Stimulated activated CD8-positive, alpha-beta memory T cell treated with anti-CD3 and anti-CD28 coated beads, Interleukin-7, amount 100 ng/mL, for 1 hour (primary cell): ENCODE results near the gene AQP12B.
"Not testable (repeated sequence)": the region's sequence is repeated elsewhere in the genome, so short reads cannot be mapped to it uniquely, and the experiment has no call there.

Source experiments
- DNase-seq, 2 donors: peaks; one replicate each; pipeline ENCODE4 v3.0.0-alpha.2; 2020; ENCODE audit warnings: low read depth in 2 of 2

AQP12B gene

GRCh38 chr2:240701091-240701735 lies 18.5 kb upstream of the AQP12B start:
- DNase-seq, result no peak

GRCh38 chr2:240700616-240701015 lies 17.9 kb upstream of the AQP12B start:
- not testable (repeated sequence) for DNase-seq

- not testable (repeated sequence) for DNase-seq
Observed at GRCh38 chr2:240699835-240700234, 17.1 kb upstream of the AQP12B start.

- DNase-seq, result not testable (repeated sequence)
Observed at GRCh38 chr2:240698852-240699561, 16.3 kb upstream of the AQP12B start.

GRCh38 chr2:240696469-240696868 lies 13.8 kb upstream of the AQP12B start:
- DNase-seq, result not testable (repeated sequence)

DNA sequence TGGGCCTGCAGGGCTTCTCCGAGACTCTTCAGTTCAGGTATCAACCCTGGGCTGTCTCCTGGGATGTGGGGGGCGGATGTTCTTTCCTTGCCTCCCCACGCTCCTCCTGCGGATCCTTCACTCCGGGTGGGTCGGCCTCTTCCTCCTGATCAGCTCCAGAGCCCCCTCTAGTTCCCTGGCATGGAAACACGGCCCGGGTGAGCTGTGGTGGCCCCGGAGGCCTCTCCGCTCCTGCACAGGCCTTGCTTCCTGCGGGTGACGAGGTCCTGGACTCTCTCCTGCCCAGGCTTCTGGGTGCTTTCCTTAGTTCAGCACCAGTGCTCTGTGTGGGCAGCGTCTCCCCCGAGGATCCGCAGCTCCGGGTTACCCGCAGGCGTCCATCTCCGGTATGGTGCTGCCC lies 12.9 kb upstream of the AQP12B start:
- not testable (repeated sequence) for DNase-seq

DNA sequence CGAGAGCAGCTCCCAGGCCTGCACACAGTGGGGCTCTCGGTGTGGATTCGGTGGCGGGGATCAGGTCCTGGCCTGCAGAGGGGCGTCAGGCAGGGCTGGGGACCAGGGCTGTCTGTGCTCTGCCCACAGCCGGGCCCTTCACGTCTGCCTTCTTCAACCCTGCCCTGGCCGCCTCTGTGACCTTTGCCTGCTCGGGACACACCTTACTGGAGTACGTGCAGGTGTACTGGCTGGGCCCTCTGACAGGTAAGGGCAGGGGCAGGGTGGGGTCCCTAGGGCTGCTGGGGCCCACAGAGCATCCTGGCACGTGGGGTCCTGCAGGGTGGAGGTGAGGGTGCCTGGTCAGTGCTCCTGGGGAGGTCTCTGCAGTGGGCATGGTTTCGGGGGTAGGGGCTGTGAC lies 11.6 kb upstream of the AQP12B start:
- not testable (repeated sequence) for DNase-seq

GRCh38 chr2:240692583-240693561 lies 10.2 kb upstream of the AQP12B start:
- not testable (repeated sequence) for DNase-seq

DNA sequence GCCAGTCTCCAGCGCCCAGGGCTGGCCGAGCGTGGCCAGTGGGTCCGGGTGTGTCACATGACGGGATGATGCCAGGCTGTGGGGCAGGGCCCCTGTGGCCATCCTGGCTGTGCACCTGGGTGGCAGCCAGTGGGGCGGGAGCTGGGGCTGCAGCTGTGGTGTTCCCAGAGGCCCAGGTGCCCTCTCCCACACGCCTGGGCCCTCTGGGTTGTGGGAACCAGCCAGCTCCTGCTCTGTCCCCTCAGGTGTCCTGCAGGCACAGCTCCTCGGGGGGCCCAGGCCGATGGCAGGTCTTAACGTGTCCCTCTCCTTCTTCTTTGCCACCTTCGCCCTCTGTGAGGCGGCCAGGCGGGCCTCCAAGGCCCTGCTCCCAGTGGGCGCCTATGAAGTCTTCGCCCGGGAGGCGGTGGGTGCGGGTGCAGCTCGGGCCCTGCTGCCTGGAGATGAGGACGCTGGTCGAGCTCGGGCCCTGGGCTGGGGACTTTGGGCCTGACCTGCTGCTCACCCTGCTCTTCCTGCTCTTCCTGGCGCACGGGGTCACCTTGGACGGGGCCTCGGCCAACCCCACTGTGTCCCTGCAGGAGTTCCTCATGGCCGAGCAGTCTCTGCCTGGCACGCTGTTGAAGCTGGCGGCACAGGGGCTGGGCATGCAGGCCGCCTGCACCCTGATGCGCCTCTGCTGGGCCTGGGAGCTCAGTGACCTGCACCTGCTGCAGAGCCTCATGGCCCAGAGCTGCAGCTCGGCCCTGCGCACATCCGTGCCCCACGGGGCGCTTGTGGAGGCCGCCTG lies 9.1 kb upstream of the AQP12B start, which contains the start of gene AQP12A:
Gene AQP12A (plus strand): TSS at position 236 of the 790 bp plus-strand sequence. CDS start 48 bp downstream, at position 284.
- not testable (repeated sequence) for DNase-seq

GRCh38 chr2:240691075-240691427 lies 8.4 kb upstream of the AQP12B start:
- DNase-seq, result not testable (repeated sequence)

GRCh38 chr2:240690421-240691074 lies 7.9 kb upstream of the AQP12B start:
- not testable (repeated sequence) for DNase-seq

DNA sequence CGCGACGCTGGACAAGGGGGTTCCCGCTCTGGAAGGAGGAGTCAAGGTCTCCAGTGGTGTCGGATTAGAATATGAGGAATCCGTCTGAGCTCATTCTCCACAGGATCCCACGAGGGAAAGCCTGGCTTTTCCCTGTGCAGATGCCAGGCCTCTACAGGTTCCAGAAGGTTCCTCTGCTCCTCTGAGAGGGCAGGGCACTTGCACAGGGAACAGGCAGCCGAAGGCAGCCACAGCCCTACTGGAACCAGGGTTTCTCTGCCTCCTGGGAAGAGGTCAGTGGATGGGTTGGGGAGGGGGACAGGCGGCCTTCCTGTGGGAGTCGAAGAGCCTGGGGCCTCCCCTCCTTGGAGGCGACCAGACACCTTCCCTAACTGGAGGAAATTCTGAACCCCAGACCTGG lies 7.3 kb upstream of the AQP12B start:
- no peak for DNase-seq

DNA sequence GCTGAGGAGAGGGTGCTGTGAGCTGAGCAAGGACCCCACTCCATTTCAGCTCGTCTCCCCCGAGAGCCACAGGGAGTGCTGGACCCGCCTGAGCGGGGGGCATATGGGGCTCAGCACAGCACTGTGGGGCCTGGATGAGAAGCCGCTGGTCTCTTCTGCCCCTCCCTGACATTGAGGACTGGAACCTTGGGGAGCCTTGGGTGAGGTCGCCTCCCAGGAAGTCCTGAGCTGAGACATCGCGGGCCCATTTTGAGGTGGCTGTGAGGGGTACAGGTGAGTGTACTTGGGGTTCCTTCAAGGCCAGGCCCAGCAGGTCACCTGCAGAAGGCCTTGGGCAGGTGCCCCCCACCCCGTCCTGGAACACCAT lies 5.9 kb upstream of the AQP12B start:
- no peak for DNase-seq

DNA sequence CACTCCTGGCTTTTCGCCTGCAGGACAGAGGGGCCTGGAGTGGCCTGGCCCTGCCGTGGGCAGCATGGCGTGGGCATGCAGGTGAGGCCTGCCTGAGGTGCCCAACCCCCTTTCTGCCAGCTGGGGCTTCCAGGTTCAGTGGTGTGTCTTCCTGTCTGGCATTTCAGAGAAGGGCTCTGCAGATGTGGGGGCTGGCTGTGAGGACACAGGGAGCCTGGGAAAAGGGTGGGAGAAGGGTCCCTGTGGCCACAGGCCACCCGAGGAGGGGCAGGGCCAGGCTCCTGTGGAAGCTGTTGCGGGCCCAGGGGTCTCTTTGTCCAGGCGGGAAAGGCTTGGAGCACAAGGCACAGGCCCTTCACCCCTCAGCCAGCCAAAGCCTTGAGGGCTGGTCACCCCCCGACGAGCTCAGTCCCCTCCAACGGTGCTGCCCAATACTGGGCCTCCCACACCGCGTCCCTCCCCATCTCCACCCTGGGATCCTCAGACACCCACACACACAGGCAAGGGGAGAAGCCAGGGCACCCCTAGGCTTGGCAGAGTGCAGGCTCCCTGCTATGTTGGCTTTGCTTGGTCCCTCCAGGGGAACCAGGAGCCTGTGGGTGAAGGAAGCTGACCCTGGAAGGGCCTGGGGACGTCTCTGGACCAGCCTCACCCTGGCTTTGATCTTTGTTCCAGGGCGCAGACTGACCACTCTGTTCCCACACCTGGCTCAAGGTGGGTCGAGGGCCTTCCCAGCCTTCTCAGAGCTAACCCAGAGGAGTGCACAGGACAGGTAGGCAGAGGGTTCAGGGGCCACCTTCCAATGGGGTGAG lies 5.3 kb upstream of the AQP12B start:
- DNase-seq, result no peak

DNA sequence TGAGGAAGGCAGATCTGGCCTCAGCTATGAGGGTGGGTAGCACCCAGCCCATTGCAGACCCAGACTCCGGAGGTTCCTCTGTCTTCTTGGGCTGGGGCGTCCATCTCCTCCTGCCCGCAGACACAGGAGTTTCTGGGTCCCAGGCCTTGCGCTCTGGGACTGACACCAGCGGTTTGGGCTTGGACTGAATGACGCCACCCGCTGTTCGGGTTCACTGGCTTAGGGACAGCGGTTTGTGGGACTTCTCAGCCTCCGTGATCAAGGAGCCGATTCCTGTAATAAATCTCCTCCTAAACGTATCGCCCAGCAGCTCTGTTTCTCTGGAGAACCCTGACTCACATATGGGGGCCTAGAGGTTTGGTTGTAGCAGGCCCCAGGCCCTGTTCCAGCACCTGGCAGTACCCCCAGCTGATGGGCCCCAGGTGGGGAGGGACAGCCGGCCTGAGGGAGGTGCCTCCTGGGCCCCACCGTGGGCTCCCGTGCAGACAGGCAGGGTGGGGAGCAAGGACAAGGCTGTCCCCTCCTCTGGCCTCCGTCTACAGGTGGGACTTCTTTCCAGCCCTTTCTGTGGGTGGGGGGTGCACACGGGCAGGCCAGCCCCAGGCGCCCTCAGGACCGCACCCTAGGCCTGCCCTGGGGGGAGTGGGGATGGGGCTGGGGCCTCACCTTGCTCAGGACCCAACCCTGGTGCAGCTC lies 4.5 kb upstream of the AQP12B start:
- DNase-seq, result no peak

DNA sequence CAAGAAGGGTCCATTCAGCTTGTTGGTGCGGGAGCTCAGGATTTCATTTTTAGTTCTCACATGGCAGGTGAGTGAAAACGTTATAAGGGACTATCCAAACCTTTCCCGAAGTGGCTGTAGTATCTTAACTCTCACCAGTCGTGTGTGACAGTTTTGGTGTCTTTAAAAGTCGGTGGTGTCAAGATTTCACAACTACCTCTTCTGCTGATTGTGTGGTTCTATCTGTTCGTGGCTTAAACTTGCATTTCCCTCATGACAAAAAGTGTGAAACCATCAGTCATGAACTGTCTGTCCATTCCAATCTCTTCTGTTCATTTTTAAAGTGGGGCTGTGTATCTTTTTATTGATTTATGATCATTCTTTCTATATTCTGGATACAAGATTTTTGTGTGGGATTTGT lies 3.8 kb upstream of the AQP12B start:
- DNase-seq, result no peak

DNA sequence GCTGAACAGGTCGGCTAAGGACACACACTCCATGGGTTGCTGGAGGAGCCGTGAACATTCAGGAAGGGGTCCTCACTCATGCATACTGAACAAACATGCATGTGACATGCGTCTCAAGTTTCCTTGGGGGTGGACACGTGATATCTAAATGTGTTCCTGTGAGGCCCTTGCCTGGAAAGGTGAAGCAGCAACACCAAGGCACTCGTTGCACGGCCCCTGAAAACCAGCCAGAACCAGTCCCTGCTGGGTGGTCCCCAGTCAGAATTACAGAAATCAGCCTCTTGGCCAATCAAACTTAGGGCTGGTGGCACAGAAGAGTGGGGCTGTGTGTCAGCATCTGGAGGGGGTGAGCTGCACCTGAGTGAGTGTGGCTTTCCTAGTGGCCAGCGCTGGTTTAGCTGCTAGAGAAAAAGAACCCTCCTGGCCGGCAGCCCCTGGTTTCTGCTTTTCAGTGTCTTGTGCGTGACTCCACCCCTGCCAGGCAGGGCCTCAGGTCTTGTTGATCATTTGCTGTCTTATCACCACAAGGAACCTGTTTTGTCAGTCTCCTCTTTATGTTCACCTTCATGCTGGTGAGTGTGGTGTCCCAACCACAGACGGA lies 3.2 kb upstream of the AQP12B start:
- DNase-seq, result no peak

- not testable (repeated sequence) for DNase-seq
Observed at GRCh38 chr2:240683980-240684728, 1.5 kb upstream of the AQP12B start.
